Measurements from ENCODE around the gene KAZN.

Gene KAZN

GRCh38 chr1:15062479-15063099 is 464.1 kb downstream of the KAZN start:
- DNase-seq (ENCODE audit: low read depth in 2 of 2), result no peak

GRCh38 chr1:15063346-15063745 is 464.9 kb downstream of the KAZN start:
- DNase-seq (ENCODE audit: low read depth in 2 of 2), result no peak

DNA sequence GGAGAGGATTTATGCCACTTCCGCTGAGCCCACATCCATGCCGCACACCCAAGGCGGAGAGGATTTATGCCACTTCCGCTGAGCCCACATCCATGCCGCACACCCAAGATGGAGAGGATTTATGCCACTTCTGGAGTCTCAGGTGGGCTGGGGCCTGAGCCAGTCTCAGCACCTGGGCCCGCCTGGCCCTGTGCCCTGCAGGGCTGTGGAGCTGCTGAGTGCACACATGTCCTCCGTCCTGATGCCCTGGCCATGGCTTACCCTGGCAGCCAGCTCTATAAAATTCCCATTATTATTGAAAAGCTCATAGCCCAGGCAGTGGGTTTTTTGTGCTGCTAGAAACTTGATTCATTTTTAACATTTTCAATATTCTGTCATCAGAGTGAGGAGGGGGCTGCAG is 465.3 kb downstream of the KAZN start:
- DNase-seq (ENCODE audit: low read depth in 2 of 2), result no peak

DNA sequence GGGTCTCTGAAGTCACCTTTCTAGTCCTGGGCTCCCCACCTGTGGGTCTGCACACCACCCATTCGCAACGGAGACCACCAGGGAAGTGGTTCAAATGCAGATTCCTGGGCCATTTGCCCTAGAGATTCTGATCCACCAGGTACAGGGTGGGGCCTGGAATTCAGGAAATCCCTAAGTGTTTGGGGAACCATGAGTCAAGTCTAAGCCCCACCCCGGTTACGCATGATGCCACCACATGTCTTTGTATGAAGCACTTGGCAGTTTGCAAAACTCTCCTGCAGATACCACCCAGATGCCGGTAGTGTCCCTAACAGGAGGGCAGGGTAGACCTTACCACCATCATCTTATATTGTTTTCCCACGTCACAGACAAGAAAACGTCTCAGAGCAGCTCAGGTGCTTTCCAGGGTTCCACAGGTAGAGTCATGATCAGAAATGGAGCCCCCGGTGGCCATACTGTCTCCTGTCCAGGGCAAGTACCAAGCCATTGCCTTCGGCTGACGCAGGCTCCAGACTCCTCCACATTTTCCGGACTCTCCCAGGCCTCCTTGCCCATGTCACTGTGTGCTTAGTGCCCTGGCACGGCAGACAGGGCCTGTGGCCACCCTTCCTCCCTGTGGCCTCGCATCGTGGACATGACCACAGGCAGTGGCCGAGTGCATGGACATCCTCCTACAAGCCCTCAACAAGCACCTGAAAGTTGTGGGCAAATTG is 465.9 kb downstream of the KAZN start:
- no peak for DNase-seq (ENCODE audit: low read depth in 2 of 2)

DNA sequence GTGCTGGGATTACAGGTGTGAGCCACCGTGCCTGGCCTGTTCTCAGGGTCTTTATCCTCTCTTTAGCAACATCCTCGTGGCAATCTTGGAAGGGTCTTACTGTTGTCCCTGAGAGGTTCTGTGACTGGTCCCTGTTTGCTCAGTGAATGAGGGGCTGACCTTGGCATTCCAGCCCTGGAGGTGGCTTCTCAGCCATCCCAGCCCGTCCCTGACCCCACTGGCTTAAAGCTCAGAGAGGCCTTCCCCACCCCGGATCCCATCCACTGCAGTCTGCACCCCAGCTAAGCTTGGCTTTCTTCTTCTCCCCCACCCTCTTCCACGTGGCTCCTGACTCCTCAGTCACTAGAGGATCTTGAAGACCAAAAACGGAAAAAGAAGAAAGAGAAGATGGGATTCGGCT is 466.8 kb downstream of the KAZN start:
- no peak for DNase-seq (ENCODE audit: low read depth in 2 of 2)

GRCh38 chr1:15065736-15066135 is 467.3 kb downstream of the KAZN start:
- no peak for DNase-seq (ENCODE audit: low read depth in 2 of 2)

DNA sequence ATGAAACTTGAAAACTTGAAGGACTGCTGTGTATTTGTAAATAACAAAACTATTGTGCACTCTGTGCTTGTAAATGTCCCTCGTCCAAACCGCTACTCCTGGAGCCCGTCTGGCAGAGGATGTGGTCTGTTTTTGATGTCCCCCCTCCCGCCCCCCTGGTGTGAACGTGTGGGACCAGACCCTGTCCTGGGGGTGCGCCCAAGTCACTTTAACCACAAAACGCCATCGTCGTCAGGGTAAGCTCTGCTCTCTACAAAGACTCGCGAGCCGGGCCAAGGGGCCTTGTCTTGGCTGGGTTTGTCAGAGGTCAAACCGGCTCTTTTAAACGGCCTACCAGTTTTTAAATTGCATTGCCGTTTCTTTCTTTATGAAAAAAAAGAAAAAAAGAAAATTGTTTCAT is 467.7 kb downstream of the KAZN start:
- no peak for DNase-seq (ENCODE audit: low read depth in 2 of 2)

GRCh38 chr1:15067148-15067547 is 468.7 kb downstream of the KAZN start:
- no peak for DNase-seq (ENCODE audit: low read depth in 2 of 2)

GRCh38 chr1:15068152-15068551 is 469.7 kb downstream of the KAZN start:
- no peak for DNase-seq (ENCODE audit: low read depth in 2 of 2)

- DNase-seq (ENCODE audit: low read depth in 2 of 2), result no peak
These were observed 470.5 kb downstream of the KAZN start for GRCh38 chr1:15068997-15069396.

GRCh38 chr1:15070145-15070748 is 471.8 kb downstream of the KAZN start:
- DNase-seq (ENCODE audit: low read depth in 2 of 2), result no peak

DNA sequence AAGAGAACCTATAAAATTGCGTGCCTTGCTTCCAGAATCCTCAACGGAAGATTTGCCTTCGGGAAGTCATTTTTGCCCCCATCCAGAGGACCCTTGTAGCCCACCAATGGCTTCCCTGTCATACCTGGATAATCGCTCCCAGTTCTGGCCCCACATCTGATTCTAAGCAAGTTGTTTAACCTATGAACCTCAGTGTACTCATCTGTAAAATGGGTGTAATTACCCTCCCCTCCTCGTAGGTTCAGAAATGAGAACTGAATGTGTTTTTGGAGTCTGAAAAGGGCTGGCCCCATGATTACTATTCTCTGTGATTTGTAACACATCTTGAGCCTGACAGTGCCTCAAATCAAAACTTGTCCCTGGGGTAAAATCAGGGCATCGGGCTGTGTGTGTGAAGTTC is 473.5 kb downstream of the KAZN start:
- DNase-seq (ENCODE audit: low read depth in 2 of 2), result no peak

- no peak for DNase-seq (ENCODE audit: low read depth in 2 of 2)
These were observed 475.4 kb downstream of the KAZN start for GRCh38 chr1:15073799-15074308.

DNA sequence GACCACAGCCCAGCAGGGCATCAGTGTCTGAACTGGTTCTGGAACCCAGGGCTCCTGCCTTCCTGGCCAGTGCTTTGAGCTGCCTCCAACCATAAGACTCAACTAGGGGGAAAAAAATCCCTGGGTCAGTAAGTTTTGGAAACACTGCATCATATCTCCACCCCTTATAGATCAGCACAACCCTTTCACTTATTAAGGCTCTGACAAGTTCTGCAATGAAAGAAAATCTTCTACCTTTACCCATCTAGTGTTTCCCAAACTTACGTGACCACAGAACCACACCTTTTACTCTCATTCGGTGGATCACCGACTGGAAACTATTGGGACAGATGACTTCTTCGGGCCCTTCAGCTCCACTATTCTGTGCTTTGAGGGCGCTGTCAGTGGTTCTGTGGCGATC is 476.7 kb downstream of the KAZN start:
- no peak for DNase-seq (ENCODE audit: low read depth in 2 of 2)

GRCh38 chr1:15075817-15076216 is 477.3 kb downstream of the KAZN start:
- DNase-seq (ENCODE audit: low read depth in 2 of 2), result no peak

DNA sequence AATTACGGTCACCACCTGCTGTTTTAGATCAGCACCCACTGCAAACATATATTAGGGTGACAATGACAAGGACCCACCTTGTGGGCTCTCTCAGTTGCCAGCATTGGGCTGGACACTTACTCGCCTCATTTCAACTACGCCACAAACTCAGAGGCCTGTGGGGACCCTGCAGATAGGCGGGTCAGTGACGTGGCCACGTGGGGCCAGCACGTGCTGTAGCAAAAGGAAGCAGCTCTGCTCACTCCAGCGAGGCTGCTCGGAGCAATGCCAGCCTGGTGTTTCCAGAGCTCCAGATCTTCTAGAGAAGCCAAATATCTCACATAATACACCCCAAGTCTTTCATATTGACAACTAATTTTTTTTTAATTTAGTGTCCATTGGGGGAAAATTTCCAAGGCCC is 478.3 kb downstream of the KAZN start:
- no peak for DNase-seq (ENCODE audit: low read depth in 2 of 2)

GRCh38 chr1:15077384-15077783 is 478.9 kb downstream of the KAZN start:
- no peak for DNase-seq (ENCODE audit: low read depth in 2 of 2)

GRCh38 chr1:15080328-15081007 is 482.0 kb downstream of the KAZN start:
- no peak for DNase-seq (ENCODE audit: low read depth in 2 of 2)

DNA sequence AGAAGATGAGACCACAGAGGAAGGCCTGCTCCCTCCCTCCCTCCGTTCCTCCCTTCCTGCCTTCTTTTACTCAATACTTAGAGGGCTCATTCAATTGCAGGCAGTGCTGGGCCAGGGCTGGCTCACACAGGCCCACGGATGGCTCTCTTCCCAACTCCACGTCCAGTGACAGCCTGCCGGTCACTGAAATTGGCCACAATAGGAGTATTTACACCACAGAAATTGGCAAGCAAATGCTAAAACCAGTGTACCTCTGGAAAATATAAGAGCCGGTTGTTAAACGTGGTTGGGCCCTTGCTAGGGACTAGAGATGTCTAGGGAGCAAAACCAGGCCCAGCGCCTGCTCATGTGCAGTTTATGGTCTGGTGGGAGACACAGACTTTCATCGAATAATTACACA is 482.6 kb downstream of the KAZN start:
- DNase-seq (ENCODE audit: low read depth in 2 of 2), result no peak

- no peak for DNase-seq (ENCODE audit: low read depth in 2 of 2)
These were observed 485.1 kb downstream of the KAZN start for GRCh38 chr1:15083578-15083977.

DNA sequence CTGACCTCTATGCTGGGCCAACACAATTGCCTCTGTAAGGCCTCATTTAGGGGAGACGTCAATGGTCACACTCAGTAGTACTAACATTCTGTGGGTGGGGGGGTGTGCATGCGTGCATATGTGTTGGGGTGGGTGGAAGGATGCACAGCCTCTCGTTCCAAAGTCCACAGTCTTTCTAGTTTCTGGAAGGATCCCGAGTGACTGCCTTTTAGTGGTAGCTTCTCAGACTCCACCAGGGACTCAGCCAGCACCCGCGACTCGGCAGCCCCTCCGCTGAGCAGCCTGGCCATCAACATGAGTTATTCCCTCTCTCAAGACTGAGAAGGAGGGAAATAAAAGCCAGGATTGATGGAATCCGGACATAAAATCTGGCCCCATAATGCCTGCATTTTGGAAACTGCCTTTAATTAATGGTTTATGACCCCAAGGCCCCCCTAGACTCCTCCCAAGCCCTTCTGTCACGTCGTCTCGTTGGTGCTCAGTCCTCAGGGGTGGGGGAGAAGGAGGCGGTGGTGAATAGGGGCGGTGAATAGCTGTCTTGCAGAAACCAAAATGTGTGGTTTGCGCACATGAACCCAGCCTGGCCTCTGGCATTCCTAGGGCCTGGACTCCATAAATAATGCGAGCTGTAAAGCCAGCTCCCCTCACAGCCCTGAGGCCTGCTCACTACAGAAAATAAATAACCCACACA is 489.9 kb downstream of the KAZN start:
- no peak for DNase-seq (ENCODE audit: low read depth in 2 of 2)

All from stimulated activated CD8-positive, alpha-beta memory T cell treated with anti-CD3 and anti-CD28 coated beads, Interleukin-7, amount 100 ng/mL, for 1 hour (primary cell).